Naive thymus-derived CD8-positive, alpha-beta T cell (primary cell): ENCODE data around the gene MYO1H. TPM values are rescaled to one million over a fixed set of nuclear protein-coding genes. Genes with fewer than 3 reads are reported as not detected.
A peak's percentile ranks its signal among the peaks of the same experiment; 100 is the strongest.

ENCODE experiments used
- ATAC-seq, 2 donors: fragments of 150-1000 bp; cut with Tn5 transposase in 1 of 2; sonication (Bioruptor Pico), chemical (Tn5 transposase) in 1 of 2; 1 replicate in 1 of 2; 2 replicates in 1 of 2; pipeline ENCODE4 v1.10.0; 2021; ENCODE audit warnings: mild to moderate bottlenecking in 2 of 2, moderate library complexity in 2 of 2
- POLR2A ChIA-PET: fragments of 350-600 bp; sonication (Branson Sonifier 250); formaldehyde crosslinking; loops from one replicate; lab custom pipeline; 2021; ENCODE audit warnings: antibody characterized with exemption; lab: Charles Lee
- DNase-seq, 10 donors: peaks; one replicate each; pipeline versions ENCODE4 v3.0.0 to v3.0.0-alpha.2; 2020 to 2022
- H3K27ac Mint-ChIP-seq, 10 donors: one replicate each; pipeline ENCODE4 v1.8.0; 2020 to 2022; ENCODE audit warnings: mild to moderate bottlenecking in 10 of 10, mixed read lengths in 10 of 10, moderate library complexity in 4 of 10, inconsistent platforms in 1 of 10
- H3K27me3 Mint-ChIP-seq, 5 donors: one replicate each; pipeline ENCODE4 v1.8.0; 2021 to 2022; ENCODE audit warnings: mixed read lengths in 5 of 5
- H3K36me3 Mint-ChIP-seq, 3 donors: one replicate each; pipeline ENCODE4 v1.8.0; 2020 to 2022; ENCODE audit warnings: mixed read lengths in 3 of 3, mild to moderate bottlenecking in 2 of 3, inconsistent platforms in 1 of 3
- H3K4me1 Mint-ChIP-seq, 4 donors: one replicate each; pipeline ENCODE4 v1.8.0; 2021 to 2022; ENCODE audit warnings: mixed read lengths in 4 of 4
- H3K4me3 Mint-ChIP-seq, 10 donors: one replicate each; pipeline ENCODE4 v1.8.0; 2020 to 2022; ENCODE audit warnings: mild to moderate bottlenecking in 10 of 10, mixed read lengths in 10 of 10, moderate library complexity in 6 of 10, inconsistent platforms in 1 of 10
- H3K9me3 Mint-ChIP-seq, 9 donors: one replicate each; pipeline ENCODE4 v1.8.0; 2020 to 2022; ENCODE audit warnings: mixed read lengths in 9 of 9, mild to moderate bottlenecking in 3 of 9, inconsistent platforms in 1 of 9, moderate library complexity in 1 of 9
- polyA plus RNA-seq, 3 donors: library from polyadenylated mRNA; unstranded; fragments of 300-500 nt; fragmentation: Illumina TruSeq; gene quantifications; one replicate each; pipeline ENCODE4 v1.2.3, GENCODE V29; 2021
- total RNA-seq, 8 experiments: library from RNA in 2 of 8; stranded (reverse) in 2 of 8; gene quantifications; one replicate each; pipeline ENCODE4 v1.2.3 and lab custom pipeline; 2021 to 2026

Gene MYO1H
- total and polyA plus RNA-seq, 5 experiments from 2014 or later: not detected

DNA sequence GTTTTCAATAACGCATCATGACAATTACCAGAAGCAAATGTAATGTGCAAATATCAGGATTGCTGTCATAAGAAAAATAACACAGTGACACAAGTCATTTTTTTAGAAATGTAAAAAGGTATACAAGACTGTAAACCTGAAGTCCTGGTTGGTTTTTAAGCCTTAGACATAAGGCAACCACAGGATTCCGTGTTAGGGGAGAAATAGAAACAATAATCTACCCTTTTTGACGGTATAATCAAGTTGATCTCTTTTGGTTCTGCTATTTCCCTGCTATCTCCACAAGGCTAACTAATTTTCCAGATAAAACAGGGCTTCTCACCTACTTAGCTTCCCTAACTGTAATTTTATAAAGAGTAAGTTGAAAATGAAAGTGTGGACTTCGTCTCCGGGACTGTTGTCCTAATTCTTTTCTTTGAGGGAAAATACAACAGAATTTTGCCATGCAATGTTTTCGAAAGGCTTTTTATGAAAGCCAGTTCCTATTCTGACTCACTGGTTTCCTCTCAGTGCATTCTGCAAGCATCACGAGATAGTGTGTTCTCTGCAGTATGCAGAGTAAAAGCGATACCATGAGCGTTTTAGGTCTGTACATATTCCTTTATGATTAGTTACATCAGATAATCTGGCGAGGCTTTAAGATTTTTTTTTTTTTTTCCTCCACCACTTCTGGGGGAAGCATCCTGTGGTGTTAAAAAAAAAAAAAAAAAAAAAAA, 10.6 kb downstream of the MYO1H start:
- DNase-seq (no peak), ATAC-seq (no peak)
- Mint-ChIP-seq H3K4me3 (peak overlapping the region in 5 of 10 donors; percentile 15 to 48 (median 34)), H3K9me3 (no peaks in the 10 kb centered on the region), H3K4me1 (peaks cover 0 to 6% (median 2%) of the 10 kb centered on the region in 4 donors), H3K27ac (no peak overlapping the region), H3K27me3 (peaks cover 5 to 27% (median 14%) of the 10 kb centered on the region in 5 donors), H3K36me3 (no peaks in the 10 kb centered on the region)
- POLR2A ChIA-PET: no interaction called here

DNA sequence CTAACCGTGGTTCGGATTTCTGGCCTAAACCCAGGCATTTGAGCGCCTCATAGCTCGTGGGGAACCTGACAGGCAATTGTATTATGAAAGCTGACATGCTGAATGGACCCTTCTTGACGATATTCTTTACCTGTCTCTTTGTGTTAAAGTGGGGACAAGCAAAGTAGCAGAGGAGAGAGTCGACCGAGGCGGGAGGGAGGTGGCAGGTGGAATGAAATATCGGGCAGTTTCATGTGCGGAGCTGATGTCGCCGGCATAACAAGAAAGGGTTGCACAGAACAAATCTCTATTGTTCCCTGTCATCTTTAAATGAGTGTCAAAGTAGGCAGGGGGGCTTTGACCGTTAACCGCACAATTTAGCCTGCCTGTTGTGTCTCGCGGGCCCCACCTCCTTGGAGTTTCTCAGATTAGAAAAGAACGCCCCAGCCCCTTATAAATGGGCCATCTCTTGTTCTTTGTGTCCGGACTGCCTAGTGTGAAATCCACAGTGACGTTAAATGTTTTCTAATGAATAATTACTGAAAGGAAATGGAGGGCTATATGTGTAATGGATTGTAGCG, 11.5 kb downstream of the MYO1H start:
- no peak for ATAC-seq
- POLR2A ChIA-PET: no interaction called here
- Mint-ChIP-seq H3K4me3 (no peak overlapping the region), H3K4me1 (peaks cover 0 to 6% (median 2%) of the 10 kb centered on the region in 4 donors), H3K9me3 (no peaks in the 10 kb centered on the region), H3K27ac (no peak overlapping the region), H3K36me3 (no peaks in the 10 kb centered on the region), H3K27me3 (peaks cover 5 to 32% (median 14%) of the 10 kb centered on the region in 5 donors)
- no peak for DNase-seq

DNA sequence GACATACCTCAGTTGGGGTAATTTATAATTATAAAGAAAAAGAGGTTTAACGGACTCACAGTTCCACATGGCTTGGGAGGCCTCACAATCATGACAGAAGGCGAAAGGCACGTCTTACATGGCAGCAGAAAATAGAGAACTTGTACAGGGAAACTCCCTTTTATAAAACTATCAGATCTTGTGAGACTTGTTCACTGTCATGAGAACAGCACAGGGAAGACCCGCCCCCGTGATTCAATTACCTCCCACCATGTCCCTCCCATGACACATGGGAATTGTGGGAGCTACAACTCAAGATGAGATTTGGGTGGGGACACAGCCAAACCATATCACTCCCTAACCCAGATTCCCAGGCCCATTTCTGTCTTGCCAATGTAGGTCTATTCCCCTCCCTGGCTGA, 22.1 kb downstream of the MYO1H start:
- no peaks in the 10 kb centered on the region for H3K36me3 Mint-ChIP-seq
- peaks cover 4 to 25% (median 9%) of the 10 kb centered on the region in 5 donors for H3K27me3 Mint-ChIP-seq
- H3K4me1 Mint-ChIP-seq: no peaks in the 10 kb centered on the region
- POLR2A ChIA-PET: no interaction called here
- no peaks in the 10 kb centered on the region for H3K9me3 Mint-ChIP-seq
- DNase-seq: no peak
- H3K4me3 Mint-ChIP-seq: no peak overlapping the region
- no peak for ATAC-seq
- no peak overlapping the region for H3K27ac Mint-ChIP-seq

DNA sequence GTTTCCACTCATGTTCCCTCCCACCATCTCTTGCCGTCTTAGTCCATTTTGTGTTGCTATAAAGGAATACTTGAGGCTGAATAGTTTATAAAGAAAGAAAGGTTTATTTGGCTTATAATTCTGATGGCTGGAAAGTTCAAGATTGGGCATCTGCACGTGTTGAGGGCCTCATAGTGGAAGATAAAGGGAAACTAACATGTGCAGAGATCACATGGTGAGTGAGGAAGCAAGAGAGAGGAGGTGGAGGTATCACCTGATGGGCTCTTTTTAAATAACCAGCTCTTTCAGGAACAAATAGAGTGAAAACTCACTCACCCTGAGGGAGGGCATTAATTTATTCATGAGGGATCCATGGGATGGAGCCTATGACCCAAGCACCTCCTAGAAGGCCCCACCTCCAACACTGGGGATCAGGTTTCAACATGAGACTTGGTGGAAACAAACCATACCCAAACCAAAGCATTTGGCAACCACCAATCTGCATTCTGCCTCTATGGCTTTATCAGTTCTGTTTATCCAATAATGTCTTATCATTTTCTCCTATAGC, 29.5 kb downstream of the MYO1H start:
- Mint-ChIP-seq H3K4me3 (no peak overlapping the region), H3K9me3 (no peaks in the 10 kb centered on the region), H3K36me3 (no peaks in the 10 kb centered on the region), H3K27me3 (peaks cover 12 to 41% (median 17%) of the 10 kb centered on the region in 5 donors), H3K27ac (peak overlapping the region in 1 of 10 donors; percentile 25), H3K4me1 (peaks cover 0 to 11% (median 0%) of the 10 kb centered on the region in 4 donors)
- DNase-seq (no peak), ATAC-seq (no peak)
- POLR2A ChIA-PET: no interaction called here

DNA sequence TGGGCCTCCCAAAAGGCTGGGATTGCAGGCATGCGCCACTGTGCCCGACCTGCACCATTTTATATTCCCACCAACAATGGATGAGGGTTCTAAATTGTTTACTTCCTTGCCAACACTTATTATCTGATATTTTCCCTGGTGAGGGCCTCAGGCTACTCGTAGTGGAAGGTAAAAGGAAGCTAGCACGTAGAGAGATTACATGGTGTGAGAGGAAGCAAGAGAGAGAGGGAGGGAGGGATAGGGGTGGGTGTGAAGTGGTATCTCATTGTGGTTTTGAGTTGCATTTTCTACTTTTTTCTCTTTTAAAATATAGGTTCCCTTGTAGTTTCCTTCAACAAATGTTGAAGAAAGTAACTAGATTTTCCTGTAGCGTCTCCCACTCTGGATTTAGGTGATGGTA, 30.9 kb downstream of the MYO1H start:
- no peaks in the 10 kb centered on the region for H3K9me3 Mint-ChIP-seq
- no peak overlapping the region for H3K27ac Mint-ChIP-seq
- POLR2A ChIA-PET: no interaction called here
- no peak for ATAC-seq
- H3K4me1 Mint-ChIP-seq: peaks cover 0 to 11% (median 0%) of the 10 kb centered on the region in 4 donors
- no peak for DNase-seq
- peaks cover 17 to 50% (median 20%) of the 10 kb centered on the region in 5 donors for H3K27me3 Mint-ChIP-seq
- H3K4me3 Mint-ChIP-seq: no peak overlapping the region
- H3K36me3 Mint-ChIP-seq: no peaks in the 10 kb centered on the region

- peaks cover 0 to 11% (median 0%) of the 10 kb centered on the region in 4 donors for H3K4me1 Mint-ChIP-seq
- no peaks in the 10 kb centered on the region for H3K36me3 Mint-ChIP-seq
- H3K27me3 Mint-ChIP-seq: peaks cover 18 to 64% (median 27%) of the 10 kb centered on the region in 5 donors
- peaks cover 0 to 2% (median 0%) of the 10 kb centered on the region in 9 donors for H3K9me3 Mint-ChIP-seq
- H3K27ac Mint-ChIP-seq: no peak overlapping the region
- no peak overlapping the region for H3K4me3 Mint-ChIP-seq
- POLR2A ChIA-PET: no interaction called here
- ATAC-seq (no peak), DNase-seq (no peak)
Measured at GRCh38 chr12:109382031-109382430, 34.3 kb downstream of the MYO1H start.

DNA sequence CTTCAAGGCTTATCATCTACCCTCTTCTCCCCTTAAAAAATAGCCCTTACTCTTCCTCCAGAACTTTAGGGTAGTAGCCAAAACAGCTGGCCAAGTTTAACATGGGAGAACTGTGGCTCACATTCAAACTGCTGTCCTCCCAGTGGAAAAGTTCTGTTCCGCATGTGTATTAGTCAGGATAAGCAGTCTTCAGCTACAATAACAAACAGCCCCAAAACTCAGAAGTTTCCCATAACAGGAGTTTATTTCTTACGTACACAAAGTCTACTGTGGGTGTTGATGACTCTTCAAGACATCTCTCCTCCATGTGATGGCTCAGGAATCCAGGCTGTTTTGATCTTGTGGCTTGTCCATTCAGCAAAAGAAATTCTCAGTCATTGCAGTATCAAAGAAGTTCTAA, 35.5 kb downstream of the MYO1H start:
- Mint-ChIP-seq H3K27ac (no peak overlapping the region), H3K4me1 (peaks cover 0 to 11% (median 0%) of the 10 kb centered on the region in 4 donors)
- no peak for ATAC-seq

GRCh38 chr12:109385339-109386058, 37.8 kb downstream of the MYO1H start:
- H3K4me1 Mint-ChIP-seq: no peaks in the 10 kb centered on the region
- DNase-seq (peak in 3 of 10 donors; percentile 3 to 28 (median 22)), ATAC-seq (peak in 1 of 2 donors; percentile 35)
- H3K27me3 Mint-ChIP-seq: peaks cover 11 to 51% (median 25%) of the 10 kb centered on the region in 5 donors
- H3K4me3 Mint-ChIP-seq: no peak overlapping the region
- POLR2A ChIA-PET: no interaction called here
- H3K36me3 Mint-ChIP-seq: peaks cover 0 to 6% (median 0%) of the 10 kb centered on the region in 3 donors
- no peak overlapping the region for H3K27ac Mint-ChIP-seq
- H3K9me3 Mint-ChIP-seq: peaks cover 0 to 12% (median 0%) of the 10 kb centered on the region in 9 donors

More for the DNA sequence above, 35.5 kb downstream of the MYO1H start:
- peaks cover 0 to 6% (median 0%) of the 10 kb centered on the region in 3 donors for H3K36me3 Mint-ChIP-seq
- H3K4me3 Mint-ChIP-seq: no peak overlapping the region
- DNase-seq: no peak
- POLR2A ChIA-PET: no interaction called here
- peaks cover 0 to 10% (median 0%) of the 10 kb centered on the region in 9 donors for H3K9me3 Mint-ChIP-seq
- H3K27me3 Mint-ChIP-seq: peaks cover 16 to 63% (median 28%) of the 10 kb centered on the region in 5 donors

- Mint-ChIP-seq H3K36me3 (peaks cover 0 to 6% (median 0%) of the 10 kb centered on the region in 3 donors), H3K9me3 (peaks cover 0 to 12% (median 0%) of the 10 kb centered on the region in 9 donors), H3K27me3 (peaks cover 9 to 52% (median 28%) of the 10 kb centered on the region in 5 donors), H3K4me3 (no peak overlapping the region), H3K27ac (no peak overlapping the region), H3K4me1 (no peaks in the 10 kb centered on the region)
- no peak for DNase-seq
- POLR2A ChIA-PET: no interaction called here
- no peak for ATAC-seq
Measured at GRCh38 chr12:109386059-109386433, 38.3 kb downstream of the MYO1H start.

- H3K4me1 Mint-ChIP-seq: no peaks in the 10 kb centered on the region
- H3K36me3 Mint-ChIP-seq: peaks cover 0 to 6% (median 0%) of the 10 kb centered on the region in 3 donors
- ATAC-seq: no peak
- POLR2A ChIA-PET: no interaction called here
- H3K9me3 Mint-ChIP-seq: peaks cover 0 to 12% (median 0%) of the 10 kb centered on the region in 9 donors
- H3K27ac Mint-ChIP-seq: no peak overlapping the region
- peaks cover 13 to 67% (median 41%) of the 10 kb centered on the region in 5 donors for H3K27me3 Mint-ChIP-seq
- H3K4me3 Mint-ChIP-seq: no peak overlapping the region
- no peak for DNase-seq
Measured at GRCh38 chr12:109387425-109388166, 39.9 kb downstream of the MYO1H start.

DNA sequence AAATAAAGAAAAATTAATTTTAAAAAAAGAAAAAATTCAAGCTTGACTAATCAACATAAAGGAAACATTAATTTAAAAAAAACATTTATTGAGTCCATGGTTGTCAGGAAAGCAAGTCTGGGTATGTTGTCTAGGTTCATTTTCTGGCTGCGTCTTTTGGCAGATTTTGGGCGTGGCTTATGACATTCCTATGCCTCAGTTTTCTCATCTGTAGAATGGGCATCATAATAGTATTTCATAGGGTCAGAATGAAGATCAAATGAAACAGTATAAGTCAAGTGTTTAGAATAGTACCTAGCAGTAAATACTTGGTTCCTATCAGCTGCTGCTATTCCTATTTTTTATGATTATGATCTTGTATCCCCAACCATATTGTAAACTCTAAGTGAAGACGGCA, 40.5 kb downstream of the MYO1H start:
- POLR2A ChIA-PET: interaction anchor here (0.5 kb wide), 1 partner anchor 1782 kb away, joined by 3 read pairs; no protein-coding TSS in a partner anchor
- no peak for ATAC-seq
- H3K36me3 Mint-ChIP-seq: peaks cover 0 to 6% (median 0%) of the 10 kb centered on the region in 3 donors
- H3K9me3 Mint-ChIP-seq: peaks cover 0 to 12% (median 0%) of the 10 kb centered on the region in 9 donors
- H3K27me3 Mint-ChIP-seq: peaks cover 15 to 68% (median 42%) of the 10 kb centered on the region in 5 donors
- H3K4me1 Mint-ChIP-seq: no peaks in the 10 kb centered on the region
- H3K27ac Mint-ChIP-seq: no peak overlapping the region
- H3K4me3 Mint-ChIP-seq: no peak overlapping the region
- no peak for DNase-seq

DNA sequence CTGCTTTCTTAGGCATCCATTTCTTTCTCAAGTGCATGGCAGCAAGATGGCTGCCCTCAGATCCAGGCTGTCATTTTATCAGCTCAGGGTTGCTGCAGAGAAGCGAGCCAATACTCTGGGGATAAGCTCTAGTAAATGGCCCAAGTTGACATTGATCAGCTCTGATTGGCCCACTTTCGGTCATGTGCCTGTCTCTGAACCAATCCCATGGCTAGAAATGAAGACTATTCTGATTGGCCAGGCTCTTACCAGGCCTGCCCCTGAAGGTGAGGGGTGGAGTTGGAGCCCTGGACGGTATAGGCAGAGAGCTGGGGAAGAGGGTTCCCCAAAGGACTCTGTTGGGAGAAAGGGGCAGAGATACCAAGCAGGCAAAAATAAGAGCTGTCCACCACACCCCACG, 41.4 kb downstream of the MYO1H start:
- H3K27me3 Mint-ChIP-seq: peaks cover 17 to 71% (median 44%) of the 10 kb centered on the region in 5 donors
- ATAC-seq (peak in 1 of 2 donors; percentile 48), DNase-seq (no peak)
- POLR2A ChIA-PET: no interaction called here
- H3K4me3 Mint-ChIP-seq: no peak overlapping the region
- H3K9me3 Mint-ChIP-seq: peaks cover 0 to 12% (median 0%) of the 10 kb centered on the region in 9 donors
- H3K27ac Mint-ChIP-seq: no peak overlapping the region
- H3K36me3 Mint-ChIP-seq: peaks cover 0 to 6% (median 0%) of the 10 kb centered on the region in 3 donors
- peaks cover 0 to 3% (median 0%) of the 10 kb centered on the region in 4 donors for H3K4me1 Mint-ChIP-seq
